ENCODE data around the gene CHST11. TPM values are rescaled to one million over a fixed set of nuclear protein-coding genes. Genes with fewer than 3 reads are reported as not detected.
"Not testable (repeated sequence)": the region's sequence is repeated elsewhere in the genome, so short reads cannot be mapped to it uniquely, and the experiment has no call there.

The CHST11 gene
- total RNA-seq, 1 donor from 2014 or later = 3.9 TPM

DNA sequence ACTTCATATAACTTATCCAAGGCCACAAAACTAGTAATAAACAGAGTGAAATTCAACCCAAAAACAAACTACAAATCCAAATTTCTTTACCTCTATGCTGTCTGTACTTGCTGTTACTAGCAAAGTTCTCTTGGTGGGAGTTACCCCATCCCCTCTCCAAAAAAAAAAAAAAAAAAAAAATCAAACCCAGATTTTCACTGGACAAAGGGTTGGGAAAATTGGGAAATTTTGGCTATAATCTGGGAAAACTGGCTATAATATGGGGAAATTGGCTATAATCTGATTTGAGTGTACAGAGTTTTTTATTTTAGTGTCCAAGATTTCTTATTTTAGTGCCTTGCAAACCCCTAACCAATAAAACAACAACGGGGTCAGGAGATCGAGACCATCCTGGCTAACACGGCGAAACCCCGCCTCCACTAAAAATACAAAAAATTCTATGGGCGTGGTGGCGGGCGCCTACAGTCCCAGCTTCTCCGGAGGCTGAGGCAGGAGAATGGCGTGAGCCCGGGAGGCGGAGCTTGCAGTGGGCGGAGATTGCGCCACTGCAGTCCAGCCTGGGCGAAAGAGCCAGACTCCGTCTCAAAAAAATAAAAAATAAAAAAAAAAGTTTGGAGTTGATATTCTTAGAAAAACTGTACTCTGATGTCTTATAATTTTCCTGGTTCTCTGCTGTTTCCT lies 148.4 kb downstream of the CHST11 start:
- no peak for DNase-seq

DNA sequence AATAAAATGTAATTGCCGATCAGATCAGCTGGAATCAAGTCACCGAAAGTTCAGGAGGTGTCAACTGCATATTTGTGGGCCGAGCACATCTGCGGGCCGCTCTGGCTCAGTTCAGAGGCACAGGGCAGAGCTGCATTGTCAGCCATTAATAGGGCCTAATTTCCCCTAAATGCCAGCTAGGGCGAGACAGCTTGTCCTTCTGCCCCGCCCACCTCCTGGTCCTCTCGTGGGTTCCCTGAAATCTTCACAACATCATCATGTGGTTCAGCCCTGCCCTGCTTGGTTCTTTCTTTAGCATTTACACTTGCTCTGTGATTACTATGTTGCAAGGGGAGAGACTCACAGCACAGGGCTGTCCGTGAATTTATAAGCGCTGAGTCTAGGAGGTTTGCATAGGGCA lies 148.9 kb downstream of the CHST11 start:
- DNase-seq = no peak

DNA sequence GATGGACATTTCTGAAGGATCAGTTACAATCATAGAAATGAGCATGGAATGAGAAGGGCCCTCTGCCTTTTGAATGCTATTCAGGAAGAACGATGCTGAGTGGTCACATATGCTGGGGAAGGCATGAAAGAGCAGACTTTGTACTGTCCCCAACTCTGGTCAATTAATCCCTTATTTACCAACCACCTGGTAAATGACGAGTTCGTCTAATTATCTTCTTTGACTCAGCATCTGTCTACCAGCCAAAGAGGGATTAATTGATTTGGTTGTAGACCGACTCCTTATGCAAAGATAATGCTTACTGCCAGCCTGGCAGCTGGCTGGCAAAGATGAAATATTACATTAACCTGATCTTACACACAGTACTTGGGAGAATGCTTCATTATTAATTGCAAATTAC lies 152.2 kb downstream of the CHST11 start:
- no peak for DNase-seq

DNA sequence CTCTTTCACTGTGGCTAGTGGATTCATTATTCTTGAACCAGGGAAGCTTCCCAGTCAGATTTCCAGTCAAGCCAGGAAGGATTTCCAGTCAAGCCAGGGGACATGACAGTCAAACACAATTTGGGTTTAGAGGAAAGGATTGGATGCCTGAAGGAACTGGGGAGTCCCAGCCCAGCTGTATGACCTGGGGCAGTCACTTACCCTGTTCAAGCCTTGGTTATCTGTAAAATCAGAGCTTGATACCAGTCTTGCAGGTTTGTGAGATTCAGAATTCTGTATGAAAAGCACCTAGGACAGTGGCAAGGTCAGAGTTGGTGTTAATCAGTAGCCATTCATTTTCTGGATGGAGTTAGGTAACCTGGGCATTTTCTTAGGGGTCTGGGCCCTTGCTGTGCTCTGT lies 152.7 kb downstream of the CHST11 start:
- no peak for DNase-seq

DNA sequence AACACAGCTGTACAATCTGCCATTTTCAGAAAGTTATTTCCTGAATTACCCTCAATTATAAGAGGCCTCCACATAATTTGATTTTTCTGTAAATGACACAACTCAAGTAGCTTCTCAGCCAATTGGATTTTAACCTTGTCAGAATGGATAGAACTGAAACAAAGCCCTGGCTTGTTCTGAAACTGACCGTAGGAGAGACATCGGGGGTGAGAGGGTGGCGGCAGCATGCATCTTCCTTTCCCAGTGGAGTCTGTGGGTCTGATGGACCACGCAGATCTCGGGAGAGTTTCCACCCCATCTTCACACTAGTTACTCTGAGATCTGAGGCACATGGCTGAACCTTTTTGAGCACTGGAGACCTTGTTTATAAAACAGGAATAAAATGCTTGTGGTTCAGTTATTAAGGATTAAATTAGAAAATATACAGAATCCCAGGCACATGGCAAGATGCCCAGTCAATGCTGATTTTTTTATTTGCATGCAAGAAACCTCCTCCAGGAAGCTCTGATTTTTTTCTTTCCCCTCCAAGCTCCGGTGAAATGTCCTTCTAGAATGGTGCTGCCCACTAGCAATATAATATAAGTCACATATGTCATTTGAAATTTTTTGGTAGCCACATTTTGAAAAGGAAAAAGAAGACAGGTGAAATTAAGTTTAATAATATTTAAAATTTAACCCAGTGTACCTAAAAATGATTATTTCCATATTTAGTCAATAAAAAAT lies 153.9 kb downstream of the CHST11 start:
- DNase-seq = no peak

DNA sequence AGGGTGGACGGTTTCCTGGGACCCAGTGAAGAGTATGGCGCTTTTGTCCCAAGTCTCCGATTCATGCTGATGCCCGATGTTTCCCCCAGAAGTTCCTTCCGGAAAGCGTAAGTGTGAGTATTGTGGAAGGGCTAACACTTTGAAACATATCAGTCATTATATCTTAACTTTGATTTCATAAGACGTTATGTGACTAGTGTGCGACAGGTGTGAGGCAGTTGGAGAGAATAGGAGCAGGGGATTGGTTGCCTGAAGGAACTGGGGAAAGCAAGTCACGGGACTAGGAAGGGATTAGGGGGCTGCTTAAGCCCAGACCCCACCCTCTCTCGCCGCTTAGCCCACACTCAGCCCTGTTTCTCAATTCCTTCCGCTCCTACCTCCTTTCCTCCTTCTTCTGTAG lies 154.9 kb downstream of the CHST11 start:
- DNase-seq = no peak

DNA sequence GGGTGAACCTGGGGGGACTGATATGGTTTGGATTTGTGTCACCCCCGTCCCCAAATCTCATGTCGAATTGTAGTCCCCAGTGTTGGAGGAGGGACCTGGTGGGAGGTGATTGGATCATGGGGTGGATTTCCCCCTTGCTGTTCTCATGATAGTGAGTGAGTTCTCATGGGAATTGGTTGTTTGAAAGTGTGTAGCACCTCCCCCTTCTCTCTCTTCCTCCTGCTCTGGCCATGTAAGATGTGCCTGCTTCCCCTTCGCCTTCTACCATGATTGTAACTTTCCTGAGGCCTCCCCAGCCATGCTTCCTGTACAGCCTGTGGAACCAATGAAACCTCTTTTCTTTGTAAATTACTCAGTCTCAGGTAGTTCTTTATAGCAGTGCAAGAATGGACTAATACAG lies 156.6 kb downstream of the CHST11 start:
- DNase-seq = not testable (repeated sequence)

DNA sequence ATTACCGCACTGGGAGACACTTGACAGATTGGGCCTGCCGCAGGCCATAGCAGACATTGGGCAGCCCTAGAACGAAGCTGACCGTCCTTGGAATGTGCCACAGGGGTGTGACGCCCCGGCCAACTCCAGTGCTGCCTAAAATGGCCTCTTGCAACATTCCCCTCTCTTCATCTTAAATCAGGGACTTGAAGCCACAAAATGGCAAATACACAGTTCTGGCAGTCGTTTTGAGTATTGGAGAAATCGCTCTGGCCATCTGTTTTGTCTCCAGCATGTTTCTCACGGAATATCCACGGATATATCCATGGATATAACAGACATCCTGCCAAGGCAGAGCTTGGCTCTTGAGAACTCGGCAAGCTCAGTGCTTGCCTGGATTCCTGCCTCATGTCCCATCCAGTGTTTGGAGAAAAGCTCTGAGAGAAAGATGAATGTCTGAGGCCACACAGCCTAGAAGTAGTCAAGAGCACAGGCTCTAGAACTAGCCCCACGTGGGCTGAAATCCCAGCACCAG lies 158.4 kb downstream of the CHST11 start:
- no peak for DNase-seq

DNA sequence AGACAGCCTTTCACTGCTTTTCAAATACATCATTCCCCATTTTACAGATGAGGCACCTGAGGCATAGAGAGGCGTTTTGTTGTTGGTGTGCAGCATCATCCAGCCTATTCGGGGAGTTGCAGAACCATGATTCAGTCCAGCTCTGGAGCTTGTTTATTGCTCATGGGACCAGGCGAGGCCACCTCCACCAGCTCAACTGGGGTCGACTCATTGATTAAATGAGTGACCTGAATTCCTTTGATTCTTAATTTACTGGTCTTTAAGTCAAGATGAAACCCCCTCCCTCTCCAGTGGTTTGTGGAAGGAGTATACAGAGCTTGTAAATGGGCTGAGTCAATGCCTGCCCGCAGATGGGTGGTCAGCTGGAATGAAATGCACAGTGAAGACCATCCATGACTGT lies 161.9 kb downstream of the CHST11 start:
- no peak for DNase-seq

DNA sequence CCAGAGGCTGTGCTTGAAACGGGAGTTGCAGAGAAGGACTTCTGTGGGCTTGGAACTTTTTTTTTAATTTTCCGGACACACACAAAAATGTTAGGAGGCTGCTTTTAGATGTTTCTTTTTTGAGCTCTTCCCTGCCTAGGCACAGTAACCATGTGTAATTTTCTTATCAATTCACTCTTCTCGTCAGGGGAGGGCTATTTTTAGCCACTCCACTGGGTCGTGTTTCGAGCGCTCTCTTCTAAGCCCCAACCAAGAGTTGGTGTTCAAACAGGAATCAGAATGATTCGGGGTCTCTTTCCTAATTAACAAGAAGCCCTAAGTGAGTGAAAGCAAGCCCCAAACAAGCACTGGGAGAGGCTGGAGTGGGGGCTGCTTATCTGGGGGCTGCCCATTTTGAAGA lies 162.6 kb downstream of the CHST11 start:
- DNase-seq = no peak

DNA sequence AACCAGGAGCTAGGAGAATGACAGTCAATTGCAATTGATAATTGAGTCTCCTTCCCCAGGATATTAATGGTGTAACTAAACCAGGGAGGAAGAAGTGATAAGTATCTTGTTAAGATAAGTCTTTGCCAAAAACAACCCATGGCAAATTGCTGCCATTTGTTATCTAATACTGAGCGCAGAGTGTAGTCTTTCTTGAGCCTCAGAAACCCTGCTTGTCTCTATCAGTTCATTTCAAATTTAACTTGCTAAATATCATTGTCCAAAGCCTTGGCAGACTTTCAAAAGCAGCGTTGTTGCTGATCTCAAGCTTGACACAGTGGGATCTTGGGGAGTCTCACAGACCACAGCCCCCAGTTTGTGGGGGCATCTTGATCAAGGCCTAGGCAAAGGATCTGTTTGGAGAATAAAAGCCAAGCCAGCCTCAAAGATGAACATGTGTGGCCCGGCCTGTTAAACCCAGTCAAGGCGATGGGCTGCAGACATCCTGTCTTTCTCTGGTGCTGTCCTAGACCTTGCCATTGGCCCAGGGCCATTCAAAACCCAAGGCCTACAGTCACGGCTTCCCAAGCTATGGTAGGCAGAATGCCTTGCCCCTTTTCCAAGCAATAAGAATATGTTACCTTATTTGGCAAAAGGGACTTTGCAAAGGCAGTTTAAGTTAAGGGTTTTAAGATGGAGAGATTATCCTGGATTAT lies 164.2 kb downstream of the CHST11 start:
- DNase-seq = no peak

DNA sequence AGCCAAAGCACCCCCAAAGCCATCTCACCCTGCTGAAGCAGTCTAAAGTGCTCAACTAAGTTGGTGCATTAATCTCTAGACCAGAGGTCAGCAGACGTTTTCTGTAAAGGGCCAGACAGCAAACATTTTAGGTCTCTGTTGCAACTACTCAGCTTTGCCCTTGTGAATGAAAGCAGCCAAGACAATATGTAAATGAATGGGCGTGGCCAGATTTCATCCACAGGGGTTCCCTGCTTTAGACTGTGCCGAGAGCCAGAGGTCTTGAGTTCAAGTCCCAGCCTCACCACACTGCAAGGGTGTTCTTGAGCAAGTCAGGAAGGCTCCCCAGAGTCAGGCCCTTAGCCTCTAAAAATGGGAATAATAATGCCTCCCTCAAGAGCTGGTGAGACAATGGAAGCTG lies 166.2 kb downstream of the CHST11 start:
- DNase-seq = no peak

DNA sequence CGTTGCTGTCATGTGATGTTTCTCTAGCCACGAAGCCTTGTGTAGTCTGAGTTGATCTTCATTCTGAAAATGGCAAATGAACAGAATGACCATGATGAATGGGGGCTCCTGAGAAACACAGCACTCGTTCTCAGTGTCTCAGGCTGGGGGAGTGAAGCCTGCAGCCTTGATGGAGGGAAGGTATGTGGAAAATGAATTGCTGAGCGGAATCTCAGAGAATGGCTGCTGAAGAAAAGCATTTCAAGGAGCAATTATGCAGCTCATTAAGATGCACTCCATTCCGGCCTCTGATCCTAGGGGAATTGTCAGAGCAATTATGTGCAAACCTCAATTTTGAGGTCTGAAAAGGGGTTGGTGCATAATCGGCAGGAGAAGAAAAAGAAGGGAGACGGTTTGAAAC lies 167.1 kb downstream of the CHST11 start:
- no peak for DNase-seq

DNA sequence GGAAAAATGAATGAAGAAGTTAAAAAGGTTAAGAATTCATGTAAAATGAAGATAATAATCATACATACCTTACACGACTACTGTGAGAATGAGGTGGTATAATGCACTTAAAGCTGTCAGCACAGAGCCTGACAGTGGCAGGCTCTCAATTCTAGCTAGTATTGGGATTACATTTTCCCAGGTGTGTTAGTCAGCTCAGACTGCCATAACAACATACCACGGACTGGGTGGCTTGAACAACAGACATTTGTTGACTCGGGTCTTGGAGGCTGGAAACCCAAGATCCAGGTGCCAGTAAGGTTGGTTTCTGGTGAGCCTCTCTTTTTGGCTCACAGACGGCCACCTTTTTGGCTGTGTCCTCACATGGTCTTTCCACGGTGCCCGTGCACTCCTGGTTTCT lies 167.8 kb downstream of the CHST11 start:
- no peak for DNase-seq

DNA sequence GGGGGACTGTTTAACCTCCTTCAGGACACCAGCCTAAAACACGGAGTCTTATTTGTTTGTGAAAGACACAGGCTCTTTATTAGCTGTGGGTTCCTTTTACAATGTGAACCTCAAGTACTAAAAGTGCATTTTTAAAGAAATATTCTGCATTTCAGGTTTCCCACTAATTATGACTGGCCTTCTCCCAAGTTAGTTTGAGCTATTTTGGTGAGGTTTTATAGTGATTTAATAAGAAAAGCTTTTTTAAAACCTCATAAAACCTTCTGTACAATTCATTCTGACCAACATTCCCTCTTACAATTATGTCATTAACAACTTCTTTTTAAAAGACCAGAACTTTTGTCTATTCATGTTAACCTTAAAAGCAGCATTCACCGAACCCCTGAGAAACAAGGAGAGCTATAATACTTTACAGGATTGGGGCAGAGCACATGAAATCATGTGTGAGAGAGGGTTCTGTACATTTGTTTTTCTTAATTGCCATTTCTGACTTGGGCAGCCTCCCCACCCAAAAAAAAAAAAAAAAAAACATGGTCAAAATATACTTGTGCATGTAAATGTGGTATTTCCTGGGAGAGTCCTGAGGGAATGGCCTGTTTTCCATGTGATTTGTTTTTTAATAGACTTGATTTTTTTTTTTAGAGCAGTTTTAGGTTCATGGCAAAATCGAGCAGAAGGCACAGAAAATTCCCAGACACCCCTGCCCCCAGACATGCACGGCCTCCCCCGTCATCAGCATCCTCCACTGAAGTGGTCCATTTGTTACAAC lies 169.5 kb downstream of the CHST11 start:
- DNase-seq = no peak

DNA sequence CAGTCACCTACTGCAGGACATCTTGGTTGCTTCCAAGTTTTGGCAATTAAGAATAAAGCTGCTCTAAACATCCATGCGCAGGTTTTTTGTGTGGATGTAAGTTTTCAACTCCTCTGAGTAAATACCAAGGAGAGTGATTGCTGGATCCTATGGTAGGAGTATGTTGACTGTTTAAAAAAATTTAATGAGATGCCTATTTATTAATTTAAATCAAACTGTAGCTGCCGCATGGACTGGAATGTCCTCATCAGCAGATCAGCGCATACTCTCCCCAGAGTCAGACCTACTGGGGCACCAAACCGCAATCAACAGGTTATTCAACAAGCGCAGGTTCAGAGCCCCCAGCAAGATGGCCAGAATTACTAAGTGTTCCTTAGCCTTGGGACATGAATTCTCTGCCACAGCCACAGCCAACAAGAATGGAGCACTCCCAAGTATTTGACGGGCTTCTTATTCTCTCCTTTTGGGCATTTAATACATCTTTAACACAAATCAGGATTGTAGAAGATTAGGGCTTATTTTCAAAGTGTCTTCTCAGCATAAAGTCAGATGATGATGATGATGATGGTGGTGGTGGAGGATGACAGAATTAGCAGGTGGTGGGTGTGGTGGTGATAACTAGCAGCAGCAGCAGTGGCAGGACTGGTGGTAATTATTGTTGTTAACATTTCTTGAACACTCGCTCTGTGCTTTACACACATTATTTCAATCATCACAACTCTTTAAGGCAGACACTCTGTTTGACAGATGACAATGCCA lies 170.7 kb downstream of the CHST11 start:
- no peak for DNase-seq

DNA sequence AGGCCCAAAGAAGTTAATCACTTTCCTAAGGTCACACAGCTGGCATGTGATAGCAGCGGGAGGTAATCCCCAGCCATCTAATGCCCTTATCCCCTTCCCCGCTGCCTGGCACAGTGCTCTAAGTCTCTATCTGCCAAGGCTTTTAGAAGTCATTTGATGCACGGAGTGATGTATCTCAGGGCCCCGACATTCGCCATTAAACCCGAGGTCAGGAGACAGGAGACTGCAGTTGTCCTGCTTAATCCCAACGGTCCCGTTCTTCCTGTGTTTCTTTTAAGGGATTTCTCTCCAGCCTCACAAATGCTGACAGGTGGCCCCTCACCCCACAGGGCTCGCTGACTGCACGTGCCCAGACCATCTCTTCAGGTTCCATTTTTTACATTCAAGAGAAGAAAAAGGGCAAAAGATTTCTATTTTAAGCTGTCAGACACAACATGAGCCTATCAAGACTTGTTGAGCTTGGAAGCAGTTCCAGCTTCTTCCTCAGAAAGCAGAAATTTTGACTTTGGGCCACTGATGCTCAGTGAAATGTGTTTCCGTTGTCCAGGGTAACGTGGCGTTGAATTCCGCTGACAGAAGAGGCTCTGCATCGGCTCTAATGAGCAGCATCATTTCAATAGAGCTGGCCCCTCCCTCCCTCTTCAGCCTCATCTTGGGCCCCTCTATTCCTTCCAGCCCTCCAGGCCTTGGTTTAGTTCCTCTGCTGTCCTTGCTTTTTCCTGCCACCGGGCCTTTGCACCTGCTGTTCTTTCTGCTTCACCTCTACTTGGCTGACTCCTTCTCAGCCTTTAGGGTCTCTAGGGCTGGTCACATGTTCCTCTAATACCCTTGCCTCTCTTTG lies 171.5 kb downstream of the CHST11 start:
- no peak for DNase-seq

DNA sequence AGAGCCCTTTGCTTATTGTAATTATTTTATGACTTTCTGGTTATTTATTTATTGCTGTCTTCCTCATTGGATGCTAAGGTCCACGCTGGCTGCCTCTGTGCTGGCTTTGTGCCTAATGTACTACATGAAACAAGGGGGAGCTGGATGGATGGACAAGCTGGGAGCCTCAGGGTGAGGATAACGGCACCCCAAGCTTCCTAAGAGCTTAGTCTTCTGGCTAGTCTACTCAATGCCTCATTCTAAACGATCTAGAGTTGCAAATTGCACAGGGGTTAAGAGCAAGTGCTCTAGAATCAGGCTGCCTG lies 172.0 kb downstream of the CHST11 start:
- no peak for DNase-seq

DNA sequence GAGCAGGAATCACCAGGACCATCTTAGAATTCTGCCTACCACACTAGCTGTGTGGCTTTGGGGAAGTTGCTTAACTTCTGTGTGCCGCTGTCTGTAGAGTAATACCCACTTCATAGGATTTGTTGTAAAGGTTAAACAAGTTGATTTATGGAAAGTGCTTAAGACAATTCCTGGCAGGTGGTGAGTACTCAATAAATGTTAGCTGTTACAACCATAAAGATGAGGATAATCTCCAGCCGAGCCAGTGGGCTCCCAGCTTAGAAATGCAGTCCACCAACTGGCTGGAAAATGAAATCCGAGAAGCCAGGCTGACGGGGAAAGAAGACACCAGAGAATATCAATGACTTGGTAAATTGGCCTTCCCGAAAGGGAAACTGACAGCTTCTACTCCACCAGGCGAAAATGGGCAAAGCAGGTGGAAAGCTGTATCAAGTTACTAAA lies 173.5 kb downstream of the CHST11 start:
- no peak for DNase-seq

DNA sequence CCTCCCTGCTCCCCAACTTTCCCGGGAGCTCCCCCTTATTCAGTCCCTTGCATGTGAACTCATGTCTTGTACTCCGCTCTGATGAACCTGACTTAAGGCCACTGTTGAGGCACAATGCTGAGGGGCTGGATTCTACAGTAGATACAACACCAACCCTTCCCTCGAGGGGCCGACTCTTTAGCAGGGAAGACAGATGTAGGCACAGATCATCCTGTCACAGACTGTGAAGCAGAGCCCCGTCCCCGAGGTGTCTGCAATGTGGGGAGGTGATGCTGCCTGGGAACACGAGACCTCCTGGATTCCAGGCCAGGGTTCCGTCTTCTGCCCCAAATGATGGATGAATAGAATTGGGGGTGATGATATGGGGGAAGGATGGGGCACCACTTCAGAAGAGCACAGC lies 175.1 kb downstream of the CHST11 start:
- no peak for DNase-seq

DNA sequence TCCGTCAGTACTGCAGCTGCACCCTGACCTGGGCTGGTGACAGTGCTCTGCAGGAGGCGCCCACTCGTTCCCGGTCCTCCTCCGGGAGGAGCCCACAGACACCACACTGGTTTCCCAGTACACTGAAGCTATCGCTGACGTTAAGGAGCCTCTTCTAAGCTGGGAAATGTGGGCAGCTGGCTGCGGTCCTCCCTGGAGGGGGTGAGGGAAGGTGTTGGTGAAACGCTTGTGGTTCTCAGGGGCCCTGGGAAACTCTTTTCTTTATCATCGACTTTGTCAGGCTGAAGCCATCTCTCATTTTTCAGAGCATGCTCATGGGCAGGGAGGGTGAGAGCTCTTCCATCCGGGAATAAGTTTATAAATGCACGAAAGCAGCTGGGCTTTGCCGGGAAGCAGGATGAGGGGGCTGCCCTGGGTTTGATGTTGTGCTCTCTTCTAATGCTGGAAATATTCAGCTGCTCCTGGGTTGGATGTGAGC lies 176.0 kb downstream of the CHST11 start:
- DNase-seq = no peak

Data from skin of body (tissue), 2 donors.